Spleen (tissue), 11 donors: ENCODE measurements around the gene DAW1. TPM values are rescaled to one million over a fixed set of nuclear protein-coding genes. Genes with fewer than 3 reads are reported as not detected.

Experiments
- DNase-seq: peaks from one replicate; pipeline ENCODE4 v3.0.0-alpha.2; 2020
- H3K27ac ChIP-seq, 8 donors: fragments of 200-600 bp; sonication (generic) in 7 of 8; 1 replicate in 4 of 8; 2 replicates in 4 of 8; pipeline versions ENCODE4 v1.5.0 to v1.8.0; 2016 to 2021; ENCODE audit warnings: inconsistent platforms in 4 of 8, mild to moderate bottlenecking in 4 of 8, moderate library complexity in 1 of 8
- H3K27me3 ChIP-seq, 7 donors: fragments of 200-600 bp; sonication (generic) in 6 of 7; replicated peaks in 1 of 7; 1 replicate in 4 of 7; 2 replicates in 3 of 7; pipeline versions ENCODE4 v1.5.0 to v1.8.0; 2016 to 2021; ENCODE audit warnings: inconsistent platforms in 3 of 7, mild to moderate bottlenecking in 1 of 7
- H3K36me3 ChIP-seq, 6 donors: fragments of 200-600 bp; sonication (generic) in 5 of 6; 1 replicate in 4 of 6; 2 replicates in 2 of 6; pipeline versions ENCODE4 v1.5.0 to v1.8.0; 2016 to 2021; ENCODE audit warnings: inconsistent platforms in 2 of 6
- H3K4me1 ChIP-seq, 6 donors: fragments of 200-600 bp; sonication (generic) in 5 of 6; 1 replicate in 3 of 6; 2 replicates in 3 of 6; pipeline versions ENCODE4 v1.5.0 to v1.8.0; 2016 to 2021; ENCODE audit warnings: inconsistent platforms in 3 of 6
- H3K4me3 ChIP-seq, 8 donors: fragments of 200-600 bp; sonication (generic) in 7 of 8; 1 replicate in 4 of 8; 2 replicates in 4 of 8; pipeline versions ENCODE4 v1.5.0 to v1.8.0; 2016 to 2021; ENCODE audit warnings: inconsistent platforms in 4 of 8, mild to moderate bottlenecking in 4 of 8, moderate library complexity in 2 of 8
- H3K9me3 ChIP-seq, 8 donors: fragments of 200-600 bp; sonication (generic) in 7 of 8; 1 replicate in 4 of 8; 2 replicates in 4 of 8; pipeline versions ENCODE4 v1.5.0 to v1.8.0; 2016 to 2021; ENCODE audit warnings: inconsistent platforms in 4 of 8
- POLR2A ChIP-seq, 3 donors: fragments of 450-650 bp; IDR thresholded peaks; one replicate each; pipeline ENCODE4 v1.5.1; 2017; ENCODE audit warnings: antibody characterized with exemption in 3 of 3, mild to moderate bottlenecking in 1 of 3
- POLR2AphosphoS5 ChIP-seq, 3 donors: sonication (generic); formaldehyde crosslinking; IDR thresholded peaks; one replicate each; pipeline ENCODE4 v1.5.1; 2017; ENCODE audit warnings: antibody characterized with exemption in 3 of 3
- WGBS, 5 donors: extraction: QIAGEN DNeasy Blood & Tissue Kit in 3 of 5; methylation state at CpG; one replicate each; pipeline versions ENCODE4 v1.1.5 to v1.1.7; 2013 to 2018; 5-methylcytosine and 5-hydroxymethylcytosine counted together
- intact Hi-C: fragments of 100-400 bp; cut with DNase I; formaldehyde crosslinking; loops from one replicate; pipeline ENCODE4 v1.15.0; 2023; ENCODE audit warnings: low total_unique reads
- polyA plus RNA-seq, 3 donors: library from polyadenylated mRNA; stranded (reverse); fragments of 200-250 nt; gene quantifications; one replicate each; pipeline ENCODE4 v1.2.1, GENCODE V29; 2013
- total RNA-seq, 7 donors: library from RNA; depleted of rRNA in 3 of 7; stranded (reverse); fragments of >200 nt in 3 of 7; fragmentation: NEBNext Ultra II Directional in 4 of 7; extraction: Animal tissue kit (Norgen Biotek cat#: 25700) in 4 of 7; gene quantifications; one replicate each; pipeline versions ENCODE4 v1.1.0 to v1.2.1, GENCODE V29; 2016 to 2021
- TF ChIP-seq, protein P1 (sequence below), 11 experiments: fragments of 200-600 bp in 7 of 11; fragments of 450-650 bp in 4 of 11; sonication (generic) in 4 of 11; IDR thresholded peaks in 8 of 11; conservative IDR thresholded peaks in 3 of 11; 1 replicate in 7 of 11; 2 replicates in 4 of 11; pipeline versions ENCODE4 v1.4.0 to v1.8.0; 2016 to 2021; ENCODE audit warnings: antibody characterized with exemption in 11 of 11, inconsistent platforms in 4 of 11, mild to moderate bottlenecking in 1 of 11
- donor health status: healthy with polysubstance abuse.
- donor health status: DM: no; HTN: no; CAD: no; lungs with moderate emphysema.
- donor health status: DM: no; HTN: no; CAD: no.
- donor health status: Bipolar disorder and iron deficiency.
- donor health status: healthy.
- donor health status: DM: no; HTN: no; CAD: no.
- donor health status: DM: yes; HTN: yes; CAD: no.

The DAW1 gene
- total and polyA plus RNA-seq, 10 donors = 2.2 TPM; not detected in 9

DNA sequence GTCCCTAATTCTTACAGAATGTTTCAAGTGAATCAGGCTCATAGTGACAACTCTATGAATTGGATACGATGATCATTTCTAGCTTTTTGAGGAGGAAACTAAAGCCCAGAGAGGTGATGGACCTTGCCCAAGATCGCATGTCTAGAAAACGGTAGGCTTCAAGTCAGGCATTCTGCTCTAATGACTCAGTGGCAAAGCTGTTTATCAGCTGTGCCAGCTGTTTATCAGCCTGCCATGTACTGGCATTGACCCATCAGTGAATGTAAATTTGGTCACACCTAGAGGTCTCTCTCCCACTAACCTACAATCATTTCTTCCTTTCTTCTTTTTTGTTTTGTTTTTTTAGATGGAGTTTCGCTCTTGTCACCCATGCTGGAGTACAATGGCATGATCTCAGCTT, 6.1 kb upstream of the DAW1 start:
- Histone ChIP-seq H3K4me1 (peaks cover 0 to 8% (median 0%) of the 10 kb centered on the region in 6 donors), H3K36me3 (no peaks in the 10 kb centered on the region), H3K9me3 (no peaks in the 10 kb centered on the region), H3K27me3 (peaks cover 0 to 12% (median 0%) of the 10 kb centered on the region in 7 donors), H3K27ac (no peak overlapping the region), H3K4me3 (no peak overlapping the region)
- TF ChIP-seq POLR2A (IDR thresholded peaks at IDR 0.05) = no peak
- TF ChIP-seq, protein P1, sequence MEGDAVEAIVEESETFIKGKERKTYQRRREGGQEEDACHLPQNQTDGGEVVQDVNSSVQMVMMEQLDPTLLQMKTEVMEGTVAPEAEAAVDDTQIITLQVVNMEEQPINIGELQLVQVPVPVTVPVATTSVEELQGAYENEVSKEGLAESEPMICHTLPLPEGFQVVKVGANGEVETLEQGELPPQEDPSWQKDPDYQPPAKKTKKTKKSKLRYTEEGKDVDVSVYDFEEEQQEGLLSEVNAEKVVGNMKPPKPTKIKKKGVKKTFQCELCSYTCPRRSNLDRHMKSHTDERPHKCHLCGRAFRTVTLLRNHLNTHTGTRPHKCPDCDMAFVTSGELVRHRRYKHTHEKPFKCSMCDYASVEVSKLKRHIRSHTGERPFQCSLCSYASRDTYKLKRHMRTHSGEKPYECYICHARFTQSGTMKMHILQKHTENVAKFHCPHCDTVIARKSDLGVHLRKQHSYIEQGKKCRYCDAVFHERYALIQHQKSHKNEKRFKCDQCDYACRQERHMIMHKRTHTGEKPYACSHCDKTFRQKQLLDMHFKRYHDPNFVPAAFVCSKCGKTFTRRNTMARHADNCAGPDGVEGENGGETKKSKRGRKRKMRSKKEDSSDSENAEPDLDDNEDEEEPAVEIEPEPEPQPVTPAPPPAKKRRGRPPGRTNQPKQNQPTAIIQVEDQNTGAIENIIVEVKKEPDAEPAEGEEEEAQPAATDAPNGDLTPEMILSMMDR (IDR thresholded peaks at IDR 0.05 in 8 of 11, conservative IDR thresholded peaks at IDR 0.05 in 3 of 11) = no peak
- no peak for TF ChIP-seq POLR2AphosphoS5 (IDR thresholded peaks at IDR 0.05)
- DNase-seq = no peak
- 85 to 91% (median 86%) methylated on average over 4 of the region's 4 CpGs for WGBS, 5 donors
- intact Hi-C loops = no loop called here

DNA sequence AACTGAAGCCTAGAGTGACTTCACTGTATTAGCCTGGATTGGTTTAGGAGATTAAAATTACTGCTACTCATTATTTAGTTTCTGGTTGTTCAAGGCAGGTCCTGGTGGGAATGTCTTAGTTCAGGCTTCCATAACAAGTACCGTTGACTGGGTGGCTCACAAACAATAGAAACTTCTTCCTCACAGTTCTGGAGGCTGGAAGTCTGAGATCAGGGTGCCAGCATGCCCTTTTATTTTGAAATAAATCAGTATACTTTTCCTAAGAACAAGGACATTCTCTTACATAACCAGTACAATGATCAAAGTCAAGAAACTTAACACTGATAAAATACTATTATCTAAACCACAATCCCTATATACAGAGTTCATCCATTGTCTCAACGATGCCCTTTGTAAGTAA, 4.0 kb upstream of the DAW1 start:
- no peak overlapping the region for H3K27ac ChIP-seq
- no peaks in the 10 kb centered on the region for H3K36me3 ChIP-seq
- intact Hi-C loops = no loop called here
- peaks cover 0 to 30% (median 9%) of the 10 kb centered on the region in 7 donors for H3K27me3 ChIP-seq
- no peaks in the 10 kb centered on the region for H3K9me3 ChIP-seq
- peaks cover 2 to 14% (median 8%) of the 10 kb centered on the region in 6 donors for H3K4me1 ChIP-seq
- DNase-seq = no peak
- TF ChIP-seq POLR2AphosphoS5 (IDR thresholded peaks at IDR 0.05) (no peak), POLR2A (IDR thresholded peaks at IDR 0.05) (no peak)
- TF ChIP-seq, protein P1 (IDR thresholded peaks at IDR 0.05 in 8 of 11, conservative IDR thresholded peaks at IDR 0.05 in 3 of 11) = no peak
- WGBS, 5 donors = 79 to 93% (median 83%) methylated on average over 2 of the region's 2 CpGs
- no peak overlapping the region for H3K4me3 ChIP-seq

DNA sequence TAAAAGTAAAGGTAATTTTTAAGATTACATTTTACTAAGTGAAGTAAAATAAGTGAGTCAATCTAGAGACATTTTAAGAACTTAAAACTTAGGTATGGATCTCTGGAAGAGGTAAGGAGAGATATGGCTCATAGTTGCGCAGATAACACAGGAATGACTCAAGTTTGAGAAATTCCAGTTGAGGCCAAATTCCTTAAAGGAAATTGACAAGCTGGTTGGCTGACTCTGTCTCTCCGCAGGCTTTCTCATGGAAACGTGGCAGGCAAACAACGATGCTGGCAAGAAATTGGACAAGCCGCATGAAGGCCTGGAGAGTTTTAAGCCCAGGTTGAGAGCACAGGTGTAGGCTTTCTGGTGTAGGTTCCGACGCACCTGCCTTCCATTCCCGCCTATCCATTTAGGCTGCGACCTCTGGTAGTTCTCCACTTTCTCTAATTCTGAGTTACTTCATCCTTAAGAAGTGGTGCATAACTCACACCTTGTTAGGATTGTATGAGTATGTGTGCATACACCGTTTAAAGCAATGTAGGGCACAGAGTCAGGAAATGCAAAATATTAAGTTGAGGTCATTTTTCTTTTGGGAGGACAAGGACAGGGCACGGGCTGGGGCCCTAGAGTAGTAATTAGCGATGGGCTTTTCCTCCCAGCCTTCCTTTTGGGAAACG, 589 bp upstream of the DAW1 start:
- 65 to 75% (median 67%) methylated on average over 13 of the region's 13 CpGs for WGBS, 5 donors
- Histone ChIP-seq H3K36me3 (no peaks in the 10 kb centered on the region), H3K27ac (no peak overlapping the region), H3K9me3 (no peaks in the 10 kb centered on the region), H3K4me3 (peak overlapping the region in 6 of 8 donors; percentile 12 to 59 (median 22)), H3K27me3 (peaks cover 0 to 59% (median 9%) of the 10 kb centered on the region in 7 donors), H3K4me1 (peaks cover 2 to 11% (median 8%) of the 10 kb centered on the region in 6 donors)
- no peak for DNase-seq
- intact Hi-C loops = no loop called here
- TF ChIP-seq, protein P1 (IDR thresholded peaks at IDR 0.05 in 8 of 11, conservative IDR thresholded peaks at IDR 0.05 in 3 of 11) = no peak
- no peak for TF ChIP-seq POLR2AphosphoS5 (IDR thresholded peaks at IDR 0.05)
- TF ChIP-seq POLR2A (IDR thresholded peaks at IDR 0.05) = no peak

DNA sequence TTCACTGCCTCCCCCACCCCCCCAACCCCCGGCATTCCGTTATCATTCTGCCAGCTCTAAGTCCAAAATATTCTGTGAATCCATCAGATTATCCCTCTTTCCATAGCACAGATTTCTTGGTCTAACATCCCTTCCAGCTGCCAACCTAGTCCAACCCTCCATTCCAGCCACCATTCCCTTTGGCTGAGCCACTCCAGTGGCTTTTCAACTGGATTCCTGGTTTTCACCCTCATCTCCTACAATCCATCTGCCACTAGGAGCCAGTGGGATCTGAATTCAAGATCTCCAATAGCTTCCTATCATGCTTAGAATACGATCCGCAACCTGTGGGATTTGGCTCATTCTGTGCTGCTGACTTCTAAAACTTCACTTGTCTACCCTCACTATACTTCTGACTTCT, 1.2 kb downstream of the DAW1 start:
- Histone ChIP-seq H3K9me3 (no peaks in the 10 kb centered on the region), H3K36me3 (no peaks in the 10 kb centered on the region), H3K4me3 (no peak overlapping the region), H3K27ac (no peak overlapping the region), H3K4me1 (peaks cover 2 to 11% (median 8%) of the 10 kb centered on the region in 6 donors), H3K27me3 (peaks cover 0 to 59% (median 9%) of the 10 kb centered on the region in 7 donors)
- intact Hi-C loops = no loop called here
- no peak for DNase-seq
- WGBS, 5 donors = 90 to 95% (median 92%) methylated on average over 4 of the region's 4 CpGs
- no peak for TF ChIP-seq POLR2AphosphoS5 (IDR thresholded peaks at IDR 0.05)
- TF ChIP-seq, protein P1 (IDR thresholded peaks at IDR 0.05 in 8 of 11, conservative IDR thresholded peaks at IDR 0.05 in 3 of 11) = no peak
- TF ChIP-seq POLR2A (IDR thresholded peaks at IDR 0.05) = no peak
